NCI-H2227 treated with DMSO at 0.1 percent for 48 hours (cell line): ENCODE results near the gene ITCH.
A peak's percentile ranks its signal among the peaks of the same experiment; 100 is the strongest.
"Not testable (repeated sequence)": the region's sequence is repeated elsewhere in the genome, so short reads cannot be mapped to it uniquely, and the experiment has no call there.

ENCODE experiments used
- DNase-seq: peaks from one replicate; lab custom pipeline; 2025; lab: John Stamatoyannopoulos, UW

The ITCH gene

GRCh38 chr20:34458631-34459030 is 95.6 kb downstream of the ITCH start:
- no peak for DNase-seq

- DNase-seq = no peak
Measured at GRCh38 chr20:34459209-34459897, 96.3 kb downstream of the ITCH start.

- no peak for DNase-seq
Measured at GRCh38 chr20:34461779-34462087, 98.7 kb downstream of the ITCH start.

GRCh38 chr20:34468951-34469350 is 105.9 kb downstream of the ITCH start:
- no peak for DNase-seq

GRCh38 chr20:34472246-34472925 is 109.3 kb downstream of the ITCH start:
- no peak for DNase-seq

- peak; percentile 4 for DNase-seq
Measured at GRCh38 chr20:34473262-34473883, 110.3 kb downstream of the ITCH start.

GRCh38 chr20:34475979-34476736 is 113.1 kb downstream of the ITCH start:
- DNase-seq = peak; percentile 9

GRCh38 chr20:34479627-34480026 is 116.6 kb downstream of the ITCH start:
- DNase-seq = no peak

- not testable (repeated sequence) for DNase-seq
Measured at GRCh38 chr20:34482154-34482553, 119.1 kb downstream of the ITCH start.

- DNase-seq = not testable (repeated sequence)
Measured at GRCh38 chr20:34483585-34484220, 120.6 kb downstream of the ITCH start.

- no peak for DNase-seq
Measured at GRCh38 chr20:34485068-34485634, 122.1 kb downstream of the ITCH start.

GRCh38 chr20:34491226-34491931 is 128.3 kb downstream of the ITCH start:
- no peak for DNase-seq

- DNase-seq = no peak
Measured at GRCh38 chr20:34491932-34492509, 128.9 kb downstream of the ITCH start.

GRCh38 chr20:34493646-34494045 is 130.6 kb downstream of the ITCH start:
- no peak for DNase-seq

GRCh38 chr20:34495307-34495706 is 132.2 kb downstream of the ITCH start:
- no peak for DNase-seq

- DNase-seq = no peak
Measured at GRCh38 chr20:34495916-34496315, 132.8 kb downstream of the ITCH start.

GRCh38 chr20:34497596-34497995 is 134.5 kb downstream of the ITCH start:
- DNase-seq = not testable (repeated sequence)

- DNase-seq = no peak
Measured at GRCh38 chr20:34500823-34501222, 137.8 kb downstream of the ITCH start.

GRCh38 chr20:34506480-34506879 is 143.4 kb downstream of the ITCH start:
- no peak for DNase-seq

GRCh38 chr20:34507702-34508413 is 144.8 kb downstream of the ITCH start:
- DNase-seq = no peak
